ENCODE results near the gene PKD1L1.

PKD1L1 gene, protein sequence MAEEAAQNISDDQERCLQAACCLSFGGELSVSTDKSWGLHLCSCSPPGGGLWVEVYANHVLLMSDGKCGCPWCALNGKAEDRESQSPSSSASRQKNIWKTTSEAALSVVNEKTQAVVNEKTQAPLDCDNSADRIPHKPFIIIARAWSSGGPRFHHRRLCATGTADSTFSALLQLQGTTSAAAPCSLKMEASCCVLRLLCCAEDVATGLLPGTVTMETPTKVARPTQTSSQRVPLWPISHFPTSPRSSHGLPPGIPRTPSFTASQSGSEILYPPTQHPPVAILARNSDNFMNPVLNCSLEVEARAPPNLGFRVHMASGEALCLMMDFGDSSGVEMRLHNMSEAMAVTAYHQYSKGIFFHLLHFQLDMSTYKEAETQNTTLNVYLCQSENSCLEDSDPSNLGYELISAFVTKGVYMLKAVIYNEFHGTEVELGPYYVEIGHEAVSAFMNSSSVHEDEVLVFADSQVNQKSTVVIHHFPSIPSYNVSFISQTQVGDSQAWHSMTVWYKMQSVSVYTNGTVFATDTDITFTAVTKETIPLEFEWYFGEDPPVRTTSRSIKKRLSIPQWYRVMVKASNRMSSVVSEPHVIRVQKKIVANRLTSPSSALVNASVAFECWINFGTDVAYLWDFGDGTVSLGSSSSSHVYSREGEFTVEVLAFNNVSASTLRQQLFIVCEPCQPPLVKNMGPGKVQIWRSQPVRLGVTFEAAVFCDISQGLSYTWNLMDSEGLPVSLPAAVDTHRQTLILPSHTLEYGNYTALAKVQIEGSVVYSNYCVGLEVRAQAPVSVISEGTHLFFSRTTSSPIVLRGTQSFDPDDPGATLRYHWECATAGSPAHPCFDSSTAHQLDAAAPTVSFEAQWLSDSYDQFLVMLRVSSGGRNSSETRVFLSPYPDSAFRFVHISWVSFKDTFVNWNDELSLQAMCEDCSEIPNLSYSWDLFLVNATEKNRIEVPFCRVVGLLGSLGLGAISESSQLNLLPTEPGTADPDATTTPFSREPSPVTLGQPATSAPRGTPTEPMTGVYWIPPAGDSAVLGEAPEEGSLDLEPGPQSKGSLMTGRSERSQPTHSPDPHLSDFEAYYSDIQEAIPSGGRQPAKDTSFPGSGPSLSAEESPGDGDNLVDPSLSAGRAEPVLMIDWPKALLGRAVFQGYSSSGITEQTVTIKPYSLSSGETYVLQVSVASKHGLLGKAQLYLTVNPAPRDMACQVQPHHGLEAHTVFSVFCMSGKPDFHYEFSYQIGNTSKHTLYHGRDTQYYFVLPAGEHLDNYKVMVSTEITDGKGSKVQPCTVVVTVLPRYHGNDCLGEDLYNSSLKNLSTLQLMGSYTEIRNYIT (N-terminal part only)

DNA sequence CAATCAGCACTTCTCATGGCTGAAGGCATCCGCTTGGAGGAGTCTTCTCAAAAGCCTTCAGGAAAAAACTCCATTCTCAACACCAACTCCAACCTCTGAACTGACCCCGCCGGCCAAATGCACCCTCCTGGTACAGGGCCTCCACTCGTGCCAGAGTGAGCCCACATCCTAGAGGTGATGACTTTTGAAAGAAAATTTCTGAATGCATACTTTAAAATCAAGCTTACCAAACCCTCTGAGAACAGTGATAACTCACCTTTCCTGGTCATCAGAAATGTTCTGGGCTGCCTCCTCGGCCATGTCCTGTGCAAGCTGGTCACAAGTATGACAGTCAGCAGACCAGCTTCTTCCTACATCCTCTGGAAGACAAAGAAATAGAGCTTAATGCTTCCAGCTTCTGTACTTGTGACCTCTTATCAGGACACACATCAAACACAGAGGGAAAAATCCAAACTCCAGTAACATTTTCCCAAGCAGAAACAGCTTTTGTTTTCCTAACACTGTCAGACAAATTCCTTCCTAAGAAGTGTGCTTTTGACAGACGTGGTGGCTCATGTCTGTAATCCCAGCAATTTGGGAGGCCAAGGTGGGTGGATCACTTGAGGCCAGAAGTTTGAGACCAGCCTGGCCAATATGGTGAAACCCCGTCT lies at the start of gene PKD1L1:
Gene PKD1L1 (minus strand): TSS at position 326 of the 650 bp plus-strand sequence. CDS start 26 bp downstream, at position 300.
- Histone ChIP-seq H3K4me1 (ENCODE audit: control insufficient read depth, insufficient read depth, low read length) (no peaks in the 10 kb centered on the region), H3K36me3 (ENCODE audit: control insufficient read depth in 2 of 2, insufficient read depth in 1 of 2, low read length in 2 of 2) (no peaks in the 10 kb centered on the region), H3K9me3 (ENCODE audit: control insufficient read depth, insufficient read depth, low read depth, low read length) (no peaks in the 10 kb centered on the region), H3K4me3 (ENCODE audit: low read depth, low read length) (no peak within 1 kb of the TSS), H3K27ac (ENCODE audit: extremely low read depth, low read depth, low read length) (no peak within 1 kb of the TSS)
- CTCF ChIA-PET = interaction anchor here (0.7 to 1.1 kb wide), 6 partner anchors 9 to 682 kb away, joined by 3 to 4 read pairs (median 3); no protein-coding TSS in a partner anchor
- POLR2A ChIA-PET = no interaction called here
- TF ChIP-seq ZNF121 (tag by site-specific recombination; IDR thresholded peaks at IDR 0.05) (no peak), ZNF311 (tag by site-specific recombination; IDR thresholded peaks at IDR 0.05; ENCODE audit: borderline replicate concordance) (no peak)
- TF ChIP-seq, protein P1, sequence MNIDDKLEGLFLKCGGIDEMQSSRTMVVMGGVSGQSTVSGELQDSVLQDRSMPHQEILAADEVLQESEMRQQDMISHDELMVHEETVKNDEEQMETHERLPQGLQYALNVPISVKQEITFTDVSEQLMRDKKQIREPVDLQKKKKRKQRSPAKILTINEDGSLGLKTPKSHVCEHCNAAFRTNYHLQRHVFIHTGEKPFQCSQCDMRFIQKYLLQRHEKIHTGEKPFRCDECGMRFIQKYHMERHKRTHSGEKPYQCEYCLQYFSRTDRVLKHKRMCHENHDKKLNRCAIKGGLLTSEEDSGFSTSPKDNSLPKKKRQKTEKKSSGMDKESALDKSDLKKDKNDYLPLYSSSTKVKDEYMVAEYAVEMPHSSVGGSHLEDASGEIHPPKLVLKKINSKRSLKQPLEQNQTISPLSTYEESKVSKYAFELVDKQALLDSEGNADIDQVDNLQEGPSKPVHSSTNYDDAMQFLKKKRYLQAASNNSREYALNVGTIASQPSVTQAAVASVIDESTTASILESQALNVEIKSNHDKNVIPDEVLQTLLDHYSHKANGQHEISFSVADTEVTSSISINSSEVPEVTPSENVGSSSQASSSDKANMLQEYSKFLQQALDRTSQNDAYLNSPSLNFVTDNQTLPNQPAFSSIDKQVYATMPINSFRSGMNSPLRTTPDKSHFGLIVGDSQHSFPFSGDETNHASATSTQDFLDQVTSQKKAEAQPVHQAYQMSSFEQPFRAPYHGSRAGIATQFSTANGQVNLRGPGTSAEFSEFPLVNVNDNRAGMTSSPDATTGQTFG (tag by site-specific recombination; IDR thresholded peaks at IDR 0.05; ENCODE audit: borderline replicate concordance) = no peak

DNA sequence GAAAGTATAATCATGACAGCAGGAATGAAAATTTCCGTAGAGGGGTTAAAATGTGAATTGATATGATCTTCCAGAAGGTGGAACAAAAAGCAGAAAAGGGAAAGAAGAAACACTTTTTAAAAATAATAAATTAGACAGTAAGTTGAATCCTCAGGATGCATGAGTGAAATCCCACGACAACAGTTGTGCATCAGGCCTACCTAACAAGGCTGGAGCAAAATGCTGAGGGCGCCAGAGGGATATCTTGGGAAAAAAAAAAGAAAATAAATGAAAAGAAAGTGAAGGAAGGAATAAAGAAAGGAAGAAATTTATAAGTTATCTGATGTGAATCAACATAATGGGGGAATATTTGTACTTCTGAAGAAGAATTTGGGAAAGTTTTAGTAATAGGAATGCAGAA lies 44.2 kb upstream of the PKD1L1 start:
- Histone ChIP-seq H3K4me3 (ENCODE audit: low read depth, low read length) (no peak overlapping the region), H3K27ac (ENCODE audit: extremely low read depth, low read depth, low read length) (no peak overlapping the region), H3K36me3 (ENCODE audit: control insufficient read depth in 2 of 2, insufficient read depth in 1 of 2, low read length in 2 of 2) (no peaks in the 10 kb centered on the region), H3K4me1 (ENCODE audit: control insufficient read depth, insufficient read depth, low read length) (no peaks in the 10 kb centered on the region), H3K9me3 (ENCODE audit: control insufficient read depth, insufficient read depth, low read depth, low read length) (no peaks in the 10 kb centered on the region)
- no peak for TF ChIP-seq REST (tag by site-specific recombination; IDR thresholded peaks at IDR 0.05)
- no peak for TF ChIP-seq ZSCAN16 (tag by site-specific recombination; IDR thresholded peaks at IDR 0.05)
- TF ChIP-seq ZNF239 (tag by site-specific recombination; IDR thresholded peaks at IDR 0.05) = no peak
- no peak for TF ChIP-seq ZIC2 (tag by site-specific recombination; IDR thresholded peaks at IDR 0.05)
- no peak for TF ChIP-seq ZNF221 (tag by site-specific recombination; IDR thresholded peaks at IDR 0.05; ENCODE audit: borderline replicate concordance)
- TF ChIP-seq, protein P2, sequence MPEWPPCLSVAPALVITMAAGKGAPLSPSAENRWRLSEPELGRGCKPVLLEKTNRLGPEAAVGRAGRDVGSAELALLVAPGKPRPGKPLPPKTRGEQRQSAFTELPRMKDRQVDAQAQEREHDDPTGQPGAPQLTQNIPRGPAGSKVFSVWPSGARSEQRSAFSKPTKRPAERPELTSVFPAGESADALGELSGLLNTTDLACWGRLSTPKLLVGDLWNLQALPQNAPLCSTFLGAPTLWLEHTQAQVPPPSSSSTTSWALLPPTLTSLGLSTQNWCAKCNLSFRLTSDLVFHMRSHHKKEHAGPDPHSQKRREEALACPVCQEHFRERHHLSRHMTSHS (tag by site-specific recombination; IDR thresholded peaks at IDR 0.05) = no peak
- ChIA-PET POLR2A (interaction anchor here (1.0 to 1.5 kb wide), 3 partner anchors 96 to 118 kb away, joined by 3 to 13 read pairs (median 11); partner anchors contain the start of gene UPP1), CTCF (interaction anchor here (0.5 to 4.9 kb wide), 12 partner anchors 10 to 614 kb away, joined by 3 to 88 read pairs (median 6); partner anchors contain the start of gene UPP1)

All from HEK293 (cell line).